SJCRH30 (cell line): ENCODE measurements around the gene C1QTNF8. TPM values are rescaled to one million over a fixed set of nuclear protein-coding genes. Genes with fewer than 3 reads are reported as not detected.

Experiments
- DNase-seq, 2 experiments: peaks; one replicate each; pipeline ENCODE4 v3.0.0-alpha.2; 2015 to 2020
- H3K27ac ChIP-seq: fragments of 250-450 bp; sonication (Bioruptor Pico); 2 replicates; pipeline ENCODE4 v1.5.1; 2020; ENCODE audit warnings: mild to moderate bottlenecking, moderate library complexity
- H3K27me3 ChIP-seq: fragments of 250-450 bp; sonication (Bioruptor Pico); 2 replicates; pipeline ENCODE4 v1.5.1; 2020; ENCODE audit warnings: mild to moderate bottlenecking, moderate library complexity
- H3K36me3 ChIP-seq: fragments of 250-450 bp; sonication (Bioruptor Pico); 2 replicates; pipeline ENCODE4 v1.5.1; 2020; ENCODE audit warnings: mild to moderate bottlenecking, moderate library complexity
- H3K4me1 ChIP-seq: fragments of 250-450 bp; sonication (Bioruptor Pico); 2 replicates; pipeline ENCODE4 v1.5.1; 2020; ENCODE audit warnings: mild to moderate bottlenecking, moderate library complexity
- H3K4me3 ChIP-seq: fragments of 250-450 bp; sonication (Bioruptor Pico); 2 replicates; pipeline ENCODE4 v1.5.1; 2020; ENCODE audit warnings: mild to moderate bottlenecking, moderate library complexity
- H3K9me3 ChIP-seq: fragments of 250-450 bp; sonication (Bioruptor Pico); replicated peaks from 2 replicates; pipeline ENCODE4 v1.5.1; 2020; ENCODE audit warnings: mild to moderate bottlenecking, moderate library complexity
- total RNA-seq: library from RNA; depleted of rRNA; stranded (reverse); fragments of >200 nt; shearing (Covaris generic); gene quantifications from 2 replicates; pipeline ENCODE4 v1.2.3, GENCODE V29; 2014; rRNA removed

The C1QTNF8 gene
- total RNA-seq, 1 experiment from 2014 or later: not detected

DNA sequence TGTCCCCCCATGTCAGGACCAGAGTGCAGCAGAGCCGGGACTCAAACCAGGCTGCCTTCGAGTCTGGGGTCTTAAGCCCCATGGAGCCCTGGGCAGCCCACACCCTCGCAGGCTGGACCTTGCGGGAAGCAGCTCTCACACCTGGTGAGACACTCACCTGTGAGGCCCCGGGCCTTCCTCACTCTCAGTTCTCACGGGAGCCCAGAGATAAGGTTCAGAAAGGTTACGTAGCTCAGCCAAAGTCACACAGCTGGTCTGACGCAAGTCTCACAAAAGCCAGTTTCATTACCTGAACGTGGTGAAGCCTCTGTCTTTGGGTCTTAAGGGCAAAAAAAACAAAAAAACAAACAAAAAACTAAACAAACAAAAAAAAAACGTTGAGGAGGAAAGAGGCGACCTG is 56.3 kb downstream of the C1QTNF8 start:
- Histone ChIP-seq H3K4me1 (peaks cover 49% of the 10 kb centered on the region), H3K4me3 (no peak overlapping the region), H3K36me3 (no peaks in the 10 kb centered on the region), H3K27me3 (no peaks in the 10 kb centered on the region), H3K27ac (no peak overlapping the region; the same call in 1 of the 2 replicates), H3K9me3 (peaks cover 6% of the 10 kb centered on the region)
- no peak for DNase-seq

DNA sequence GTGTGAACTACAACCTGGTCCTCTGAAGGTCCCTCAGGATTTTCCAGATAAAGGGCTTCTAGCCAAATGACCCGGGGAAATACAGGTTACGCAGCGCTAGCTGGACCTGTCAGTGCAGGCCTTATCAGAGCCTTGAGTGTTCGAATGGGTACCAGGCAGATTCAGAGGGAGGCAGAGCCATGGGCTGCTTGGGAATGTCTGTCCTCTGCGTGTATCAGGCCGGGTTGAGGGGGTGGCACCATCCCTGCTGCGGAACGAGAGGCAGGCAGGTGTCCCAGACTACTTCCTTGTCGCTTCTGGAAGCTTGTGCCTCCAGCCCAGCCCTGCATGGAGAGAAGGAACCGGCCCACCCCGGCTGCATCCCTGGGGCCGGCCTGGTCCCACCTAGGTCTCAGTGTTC is 57.1 kb downstream of the C1QTNF8 start:
- no peak for DNase-seq
- peaks cover 6% of the 10 kb centered on the region for H3K9me3 ChIP-seq
- no peak overlapping the region for H3K4me3 ChIP-seq
- peak overlapping the region; percentile 99 for H3K27ac ChIP-seq
- no peaks in the 10 kb centered on the region for H3K36me3 ChIP-seq
- H3K4me1 ChIP-seq: peaks cover 45% of the 10 kb centered on the region
- H3K27me3 ChIP-seq: no peaks in the 10 kb centered on the region

Other genes with a start within 250 kb of the C1QTNF8 start
- 2.3 and 2.7 TPM in 2 replicates for gene LMF1, start 125.3 kb downstream of the C1QTNF8 start, total RNA-seq
- 141 and 144 TPM in 2 replicates for gene SOX8, start 114.5 kb downstream of the C1QTNF8 start, total RNA-seq
- 3.7 and 4.5 TPM in 2 replicates for gene SSTR5, start 23.5 kb downstream of the C1QTNF8 start, total RNA-seq
- 1.4 and 1.7 TPM in 2 replicates for gene CACNA1H, start 56.9 kb upstream of the C1QTNF8 start, total RNA-seq
- not detected in 2 replicates for gene TPSG1, start 129.0 kb upstream of the C1QTNF8 start, total RNA-seq
- not detected in 2 replicates for gene TPSB2, start 133.9 kb upstream of the C1QTNF8 start, total RNA-seq
- gene TPSAB1, start 144.5 kb upstream of the C1QTNF8 start, total RNA-seq: not detected in 2 replicates
- not detected in 2 replicates for gene TPSD1, start 159.8 kb upstream of the C1QTNF8 start, total RNA-seq
- 163 and 181 TPM in 2 replicates for gene UBE2I, start 213.4 kb upstream of the C1QTNF8 start, total RNA-seq
- 0.13 and 0.34 TPM in 2 replicates for gene BAIAP3, start 237.4 kb upstream of the C1QTNF8 start, total RNA-seq